Neural progenitor cell (in vitro differentiated cells): ENCODE measurements around the gene RPS6KA5. TPM values are rescaled to one million over a fixed set of nuclear protein-coding genes. Genes with fewer than 3 reads are reported as not detected.

Experiments
- DNase-seq: peaks from one replicate; pipeline ENCODE4 v3.0.0-alpha.2; 2016; ENCODE audit warnings: low spot score
- H2AFZ ChIP-seq: fragments of 200-600 bp; sonication (generic); replicated peaks from 2 replicates; pipeline ENCODE4 v1.6.1; 2016; ENCODE audit warnings: antibody characterized with exemption
- H3F3A ChIP-seq: fragments of 200-600 bp; sonication (generic); 2 replicates; pipeline ENCODE4 v1.6.1; 2016; ENCODE audit warnings: antibody characterized with exemption, low read depth
- H3K27ac ChIP-seq: fragments of 200-600 bp; sonication (generic); 2 replicates; pipeline ENCODE4 v1.5.1; 2016; ENCODE audit warnings: mild to moderate bottlenecking
- H3K27me3 ChIP-seq: fragments of 200-600 bp; sonication (generic); 2 replicates; pipeline ENCODE4 v1.6.1; 2016; ENCODE audit warnings: mild to moderate bottlenecking, moderate library complexity
- H3K36me3 ChIP-seq: fragments of 200-600 bp; sonication (generic); 2 replicates; pipeline ENCODE4 v1.5.1; 2016
- H3K4me1 ChIP-seq: fragments of 200-600 bp; sonication (generic); 2 replicates; pipeline ENCODE4 v1.6.1; 2016; ENCODE audit warnings: mixed run types
- H3K4me2 ChIP-seq: fragments of 200-600 bp; sonication (generic); 2 replicates; pipeline ENCODE4 v1.6.1; 2016
- H3K4me3 ChIP-seq: fragments of 200-600 bp; sonication (generic); 2 replicates; pipeline ENCODE4 v1.5.1; 2016
- H3K79me2 ChIP-seq: fragments of 200-600 bp; sonication (generic); 2 replicates; pipeline ENCODE4 v1.6.1; 2016; ENCODE audit warnings: low read depth
- H3K9ac ChIP-seq: fragments of 200-600 bp; sonication (generic); 2 replicates; pipeline ENCODE4 v1.6.1; 2016
- H3K9me3 ChIP-seq: fragments of 200-600 bp; sonication (generic); 2 replicates; pipeline ENCODE4 v1.5.1; 2016; ENCODE audit warnings: low read depth
- H4K20me1 ChIP-seq: fragments of 200-600 bp; sonication (generic); 2 replicates; pipeline ENCODE4 v1.6.1; 2016; ENCODE audit warnings: low read depth
- H3K27ac Mint-ChIP-seq: 3 replicates; pipeline ENCODE4 v1.8.0; 2021; ENCODE audit warnings: mixed read lengths
- H3K27me3 Mint-ChIP-seq: 2 replicates; pipeline ENCODE4 v1.8.0; 2022; ENCODE audit warnings: low read depth, mild to moderate bottlenecking, inconsistent platforms, moderate library complexity, mixed read lengths; ENCODE audit not compliant: insufficient read depth
- H3K36me3 Mint-ChIP-seq: 3 replicates; pipeline ENCODE4 v1.8.0; 2021; ENCODE audit warnings: mixed read lengths
- H3K4me1 Mint-ChIP-seq: 3 replicates; pipeline ENCODE4 v1.8.0; 2021; ENCODE audit warnings: mixed read lengths
- H3K4me3 Mint-ChIP-seq: 3 replicates; pipeline ENCODE4 v1.8.0; 2021; ENCODE audit warnings: mild to moderate bottlenecking, moderate library complexity, mixed read lengths
- H3K9me3 Mint-ChIP-seq: 3 replicates; pipeline ENCODE4 v1.8.0; 2020; ENCODE audit warnings: mixed read lengths
- CTCF ChIP-seq: fragments of 200-600 bp; sonication (generic); IDR thresholded peaks from 2 replicates; pipeline ENCODE4 v1.5.1; 2017; ENCODE audit warnings: antibody characterized with exemption, mild to moderate bottlenecking
- EZH2 ChIP-seq: fragments of 200-600 bp; sonication (generic); IDR thresholded peaks from 2 replicates; pipeline ENCODE4 v1.6.1; 2017; ENCODE audit warnings: antibody characterized with exemption, mild to moderate bottlenecking, moderate library complexity
- EZH2phosphoT487 ChIP-seq: fragments of 200-600 bp; sonication (generic); IDR thresholded peaks from 2 replicates; pipeline ENCODE4 v1.6.1; 2017; ENCODE audit warnings: antibody characterized with exemption
- total RNA-seq: library from RNA; depleted of rRNA; stranded (reverse); fragments of >200 nt; gene quantifications from 2 replicates; pipeline ENCODE4 v1.2.3, GENCODE V29; 2015; ENCODE audit warnings: low replicate concordance

The RPS6KA5 gene
- total RNA-seq, 1 donor from 2014 or later = 8.3 TPM

- Mint-ChIP-seq H3K27me3 (no peaks in the 10 kb centered on the region), H3K4me3 (no peak overlapping the region), H3K27ac (no peak overlapping the region), H3K9me3 (peaks cover 21% of the 10 kb centered on the region), H3K36me3 (peaks cover 16% of the 10 kb centered on the region), H3K4me1 (no peaks in the 10 kb centered on the region)
- no peak for DNase-seq
- H3K79me2 ChIP-seq = no peaks in the 10 kb centered on the region
- no peak overlapping the region for H3K27ac ChIP-seq
- H3K4me3 ChIP-seq = no peak overlapping the region
- no peak for TF ChIP-seq CTCF
- H2AFZ ChIP-seq = no peak overlapping the region
- H3K9ac ChIP-seq = no peak overlapping the region
- H3K36me3 ChIP-seq = peaks cover 7% of the 10 kb centered on the region
- H3K9me3 ChIP-seq = peaks cover 13% of the 10 kb centered on the region
- no peaks in the 10 kb centered on the region for H3K4me1 ChIP-seq
- no peaks in the 10 kb centered on the region for H4K20me1 ChIP-seq
- H3K27me3 ChIP-seq = no peaks in the 10 kb centered on the region
- H3K4me2 ChIP-seq = no peak overlapping the region
- H3F3A ChIP-seq = no peaks in the 10 kb centered on the region
Observed at GRCh38 chr14:90880282-90880681, 180.2 kb downstream of the RPS6KA5 start.

- Histone ChIP-seq H3K27ac (no peak overlapping the region), H3K4me3 (no peak overlapping the region), H4K20me1 (no peaks in the 10 kb centered on the region), H3K79me2 (no peaks in the 10 kb centered on the region), H3K36me3 (no peaks in the 10 kb centered on the region), H3K9me3 (no peaks in the 10 kb centered on the region), H3K4me1 (peaks cover 34% of the 10 kb centered on the region), H3F3A (peaks cover 5% of the 10 kb centered on the region), H2AFZ (no peak overlapping the region), H3K4me2 (no peak overlapping the region), H3K27me3 (no peaks in the 10 kb centered on the region), H3K9ac (no peak overlapping the region)
- no peaks in the 10 kb centered on the region for H3K27me3 Mint-ChIP-seq
- no peaks in the 10 kb centered on the region for H3K9me3 Mint-ChIP-seq
- DNase-seq = no peak
- peaks cover 13% of the 10 kb centered on the region for H3K4me1 Mint-ChIP-seq
- TF ChIP-seq EZH2phosphoT487 (no peak), EZH2 (no peak), CTCF (no peak)
- H3K36me3 Mint-ChIP-seq = peaks cover 7% of the 10 kb centered on the region
- no peak overlapping the region for H3K4me3 Mint-ChIP-seq
- no peak overlapping the region for H3K27ac Mint-ChIP-seq
Observed at GRCh38 chr14:90874599-90874998, 185.8 kb downstream of the RPS6KA5 start.

GRCh38 chr14:90871605-90872233 lies 188.7 kb downstream of the RPS6KA5 start:
- no peak overlapping the region for H3K4me3 Mint-ChIP-seq
- H3K4me2 ChIP-seq = no peak overlapping the region

More at GRCh38 chr14:90871605-90872233, 188.7 kb downstream of the RPS6KA5 start:
- Histone ChIP-seq H3K4me3 (no peak overlapping the region), H3K27ac (peak overlapping the region; percentile 11), H3K79me2 (no peaks in the 10 kb centered on the region), H3K27me3 (no peaks in the 10 kb centered on the region), H2AFZ (no peak overlapping the region), H3K4me1 (peaks cover 34% of the 10 kb centered on the region), H3K9ac (no peak overlapping the region), H4K20me1 (no peaks in the 10 kb centered on the region), H3K9me3 (no peaks in the 10 kb centered on the region), H3K36me3 (no peaks in the 10 kb centered on the region), H3F3A (peaks cover 6% of the 10 kb centered on the region)
- Mint-ChIP-seq H3K4me1 (peaks cover 13% of the 10 kb centered on the region), H3K27me3 (no peaks in the 10 kb centered on the region), H3K27ac (no peak overlapping the region), H3K9me3 (no peaks in the 10 kb centered on the region), H3K36me3 (peaks cover 7% of the 10 kb centered on the region)
- no peak for DNase-seq
- no peak for TF ChIP-seq EZH2
- no peak for TF ChIP-seq CTCF
- no peak for TF ChIP-seq EZH2phosphoT487
